ENCODE results near the gene TEAD2.

TEAD2 gene

GRCh38 chr19:49362048-49362928 lies at the start of gene TEAD2:
TSS of gene TEAD2 (minus strand) at chr19:49362416. CDS start at chr19:49360075, 2,341 bp downstream.
- Histone ChIP-seq H3K4me3 (ENCODE audit: low read length in 2 of 2) (peak within 1 kb of the TSS; percentile 86 to 89), H3K9ac (ENCODE audit: low read length in 2 of 2) (peak within 1 kb of the TSS; percentile 83 to 97), H3K9me3 (ENCODE audit: control insufficient read depth in 2 of 2, low read length in 2 of 2) (no peaks in the 10 kb centered on the region), H3K27ac (ENCODE audit: low read length) (peak within 1 kb of the TSS; percentile 92), H3K4me1 (ENCODE audit: control insufficient read depth, insufficient read depth, low read length) (peaks cover 32% of the 10 kb centered on the region), H3K36me3 (ENCODE audit: control insufficient read depth in 2 of 2, insufficient read depth in 2 of 2, low read length in 2 of 2) (peaks cover 4 to 11% of the 10 kb centered on the region in 2 donors), H3K27me3 (ENCODE audit: control insufficient read depth in 1 of 2, insufficient read depth in 2 of 2, low read length in 2 of 2) (no peaks in the 10 kb centered on the region)

GRCh38 chr19:49411681-49412326 lies 49.6 kb upstream of the TEAD2 start:
- Histone ChIP-seq H3K36me3 (ENCODE audit: control insufficient read depth in 2 of 2, insufficient read depth in 2 of 2, low read length in 2 of 2) (no peaks in the 10 kb centered on the region), H3K9me3 (ENCODE audit: control insufficient read depth in 2 of 2, low read length in 2 of 2) (no peaks in the 10 kb centered on the region), H3K4me3 (ENCODE audit: low read length in 2 of 2) (no peak overlapping the region), H3K27ac (ENCODE audit: low read length) (no peak overlapping the region), H3K27me3 (ENCODE audit: control insufficient read depth in 1 of 2, insufficient read depth in 2 of 2, low read length in 2 of 2) (peaks cover 4 to 22% of the 10 kb centered on the region in 2 donors), H3K4me1 (ENCODE audit: control insufficient read depth, insufficient read depth, low read length) (no peaks in the 10 kb centered on the region), H3K9ac (ENCODE audit: low read length in 2 of 2) (no peak overlapping the region)

GRCh38 chr19:49409441-49410029 lies 47.3 kb upstream of the TEAD2 start:
- H3K27me3 ChIP-seq (ENCODE audit: control insufficient read depth in 1 of 2, insufficient read depth in 2 of 2, low read length in 2 of 2) = peaks cover 6 to 10% of the 10 kb centered on the region in 2 donors
- H3K4me3 ChIP-seq (ENCODE audit: low read length in 2 of 2) = no peak overlapping the region
- no peak overlapping the region for H3K27ac ChIP-seq (ENCODE audit: low read length)
- H3K36me3 ChIP-seq (ENCODE audit: control insufficient read depth in 2 of 2, insufficient read depth in 2 of 2, low read length in 2 of 2) = no peaks in the 10 kb centered on the region
- H3K9ac ChIP-seq (ENCODE audit: low read length in 2 of 2) = no peak overlapping the region
- H3K4me1 ChIP-seq (ENCODE audit: control insufficient read depth, insufficient read depth, low read length) = no peaks in the 10 kb centered on the region
- no peaks in the 10 kb centered on the region for H3K9me3 ChIP-seq (ENCODE audit: control insufficient read depth in 2 of 2, low read length in 2 of 2)

- no peaks in the 10 kb centered on the region for H3K4me1 ChIP-seq (ENCODE audit: control insufficient read depth, insufficient read depth, low read length)
- H3K4me3 ChIP-seq (ENCODE audit: low read length in 2 of 2) = no peak overlapping the region
- no peak overlapping the region for H3K27ac ChIP-seq (ENCODE audit: low read length)
- no peak overlapping the region for H3K9ac ChIP-seq (ENCODE audit: low read length in 2 of 2)
- H3K27me3 ChIP-seq (ENCODE audit: control insufficient read depth in 1 of 2, insufficient read depth in 2 of 2, low read length in 2 of 2) = peaks cover 4 to 10% of the 10 kb centered on the region in 2 donors
- no peaks in the 10 kb centered on the region for H3K36me3 ChIP-seq (ENCODE audit: control insufficient read depth in 2 of 2, insufficient read depth in 2 of 2, low read length in 2 of 2)
- no peaks in the 10 kb centered on the region for H3K9me3 ChIP-seq (ENCODE audit: control insufficient read depth in 2 of 2, low read length in 2 of 2)
Measured at GRCh38 chr19:49408816-49409440, 46.7 kb upstream of the TEAD2 start.

GRCh38 chr19:49407482-49408015 lies 45.3 kb upstream of the TEAD2 start:
- H3K4me3 ChIP-seq (ENCODE audit: low read length in 2 of 2) = no peak overlapping the region
- no peak overlapping the region for H3K27ac ChIP-seq (ENCODE audit: low read length)
- no peaks in the 10 kb centered on the region for H3K36me3 ChIP-seq (ENCODE audit: control insufficient read depth in 2 of 2, insufficient read depth in 2 of 2, low read length in 2 of 2)
- no peaks in the 10 kb centered on the region for H3K9me3 ChIP-seq (ENCODE audit: control insufficient read depth in 2 of 2, low read length in 2 of 2)
- H3K27me3 ChIP-seq (ENCODE audit: control insufficient read depth in 1 of 2, insufficient read depth in 2 of 2, low read length in 2 of 2) = peaks cover 4 to 9% of the 10 kb centered on the region in 2 donors
- H3K9ac ChIP-seq (ENCODE audit: low read length in 2 of 2) = no peak overlapping the region
- H3K4me1 ChIP-seq (ENCODE audit: control insufficient read depth, insufficient read depth, low read length) = no peaks in the 10 kb centered on the region

- H3K4me3 ChIP-seq (ENCODE audit: low read length in 2 of 2) = no peak overlapping the region
- no peaks in the 10 kb centered on the region for H3K36me3 ChIP-seq (ENCODE audit: control insufficient read depth in 2 of 2, insufficient read depth in 2 of 2, low read length in 2 of 2)
- no peaks in the 10 kb centered on the region for H3K9me3 ChIP-seq (ENCODE audit: control insufficient read depth in 2 of 2, low read length in 2 of 2)
- H3K9ac ChIP-seq (ENCODE audit: low read length in 2 of 2) = no peak overlapping the region
- no peaks in the 10 kb centered on the region for H3K4me1 ChIP-seq (ENCODE audit: control insufficient read depth, insufficient read depth, low read length)
- H3K27ac ChIP-seq (ENCODE audit: low read length) = no peak overlapping the region
- H3K27me3 ChIP-seq (ENCODE audit: control insufficient read depth in 1 of 2, insufficient read depth in 2 of 2, low read length in 2 of 2) = peaks cover 4 to 5% of the 10 kb centered on the region in 2 donors
Measured at GRCh38 chr19:49407079-49407478, 44.9 kb upstream of the TEAD2 start.

- no peak overlapping the region for H3K27ac ChIP-seq (ENCODE audit: low read length)
Measured at GRCh38 chr19:49403404-49404187, 41.4 kb upstream of the TEAD2 start.

GRCh38 chr19:49400029-49400428 lies 37.8 kb upstream of the TEAD2 start:
- no peaks in the 10 kb centered on the region for H3K9me3 ChIP-seq (ENCODE audit: control insufficient read depth in 2 of 2, low read length in 2 of 2)
- peaks cover under 1 to 13% of the 10 kb centered on the region in 2 donors for H3K27me3 ChIP-seq (ENCODE audit: control insufficient read depth in 1 of 2, insufficient read depth in 2 of 2, low read length in 2 of 2)
- H3K36me3 ChIP-seq (ENCODE audit: control insufficient read depth in 2 of 2, insufficient read depth in 2 of 2, low read length in 2 of 2) = no peaks in the 10 kb centered on the region
- H3K4me3 ChIP-seq (ENCODE audit: low read length in 2 of 2) = no peak overlapping the region
- no peak overlapping the region for H3K27ac ChIP-seq (ENCODE audit: low read length)
- H3K4me1 ChIP-seq (ENCODE audit: control insufficient read depth, insufficient read depth, low read length) = no peaks in the 10 kb centered on the region
- no peak overlapping the region for H3K9ac ChIP-seq (ENCODE audit: low read length in 2 of 2)

More at GRCh38 chr19:49403404-49404187, 41.4 kb upstream of the TEAD2 start:
- H3K9ac ChIP-seq (ENCODE audit: low read length in 2 of 2) = no peak overlapping the region
- no peak overlapping the region for H3K4me3 ChIP-seq (ENCODE audit: low read length in 2 of 2)
- H3K27me3 ChIP-seq (ENCODE audit: control insufficient read depth in 1 of 2, insufficient read depth in 2 of 2, low read length in 2 of 2) = peaks cover 0 to 2% of the 10 kb centered on the region in 2 donors
- H3K36me3 ChIP-seq (ENCODE audit: control insufficient read depth in 2 of 2, insufficient read depth in 2 of 2, low read length in 2 of 2) = no peaks in the 10 kb centered on the region
- no peaks in the 10 kb centered on the region for H3K9me3 ChIP-seq (ENCODE audit: control insufficient read depth in 2 of 2, low read length in 2 of 2)
- H3K4me1 ChIP-seq (ENCODE audit: control insufficient read depth, insufficient read depth, low read length) = no peaks in the 10 kb centered on the region

- no peak overlapping the region for H3K4me3 ChIP-seq (ENCODE audit: low read length in 2 of 2)
- no peak overlapping the region for H3K9ac ChIP-seq (ENCODE audit: low read length in 2 of 2)
- no peak overlapping the region for H3K27ac ChIP-seq (ENCODE audit: low read length)
- H3K27me3 ChIP-seq (ENCODE audit: control insufficient read depth in 1 of 2, insufficient read depth in 2 of 2, low read length in 2 of 2) = peaks cover 12 to 15% of the 10 kb centered on the region in 2 donors
- H3K4me1 ChIP-seq (ENCODE audit: control insufficient read depth, insufficient read depth, low read length) = no peaks in the 10 kb centered on the region
- H3K9me3 ChIP-seq (ENCODE audit: control insufficient read depth in 2 of 2, low read length in 2 of 2) = no peaks in the 10 kb centered on the region
- no peaks in the 10 kb centered on the region for H3K36me3 ChIP-seq (ENCODE audit: control insufficient read depth in 2 of 2, insufficient read depth in 2 of 2, low read length in 2 of 2)
Measured at GRCh38 chr19:49398931-49399330, 36.7 kb upstream of the TEAD2 start.
